Mesothelial cell of epicardium (in vitro differentiated cells): Measurements from ENCODE around the gene RAP1GAP. TPM values are rescaled to one million over a fixed set of nuclear protein-coding genes. Genes with fewer than 3 reads are reported as not detected.

Source experiments
- DNase-seq, 2 experiments: peaks; one replicate each; pipeline ENCODE4 v3.0.0; 2021; ENCODE audit warnings: low spot score in 2 of 2; ENCODE audit not compliant: unreplicated experiment in 2 of 2
- H3K27ac Mint-ChIP-seq: 2 replicates; pipeline ENCODE4 v1.8.0; 2021; ENCODE audit warnings: mixed read lengths
- H3K27me3 Mint-ChIP-seq: 2 replicates; pipeline ENCODE4 v1.8.0; 2021; ENCODE audit warnings: low read depth, mixed read lengths
- H3K36me3 Mint-ChIP-seq: 2 replicates; pipeline ENCODE4 v1.8.0; 2021; ENCODE audit warnings: mixed read lengths
- H3K4me1 Mint-ChIP-seq: 2 replicates; pipeline ENCODE4 v1.8.0; 2021; ENCODE audit warnings: mixed read lengths
- H3K4me3 Mint-ChIP-seq: 2 replicates; pipeline ENCODE4 v1.8.0; 2021; ENCODE audit warnings: mild to moderate bottlenecking, moderate library complexity, mixed read lengths
- H3K9me3 Mint-ChIP-seq: 2 replicates; pipeline ENCODE4 v1.8.0; 2021; ENCODE audit warnings: mixed read lengths
- CTCF ChIP-seq: fragments of 200-600 bp; sonication (generic); IDR thresholded peaks from one replicate; pipeline ENCODE4 v1.5.0; 2021; ENCODE audit warnings: antibody characterized with exemption; ENCODE audit not compliant: unreplicated experiment
- total RNA-seq: library from RNA; stranded (reverse); gene quantifications from 3 replicates; pipeline ENCODE4 v1.2.1, GENCODE V29; 2021

Gene RAP1GAP
- total RNA-seq, 1 donor from 2014 or later: 8.0 TPM

DNA sequence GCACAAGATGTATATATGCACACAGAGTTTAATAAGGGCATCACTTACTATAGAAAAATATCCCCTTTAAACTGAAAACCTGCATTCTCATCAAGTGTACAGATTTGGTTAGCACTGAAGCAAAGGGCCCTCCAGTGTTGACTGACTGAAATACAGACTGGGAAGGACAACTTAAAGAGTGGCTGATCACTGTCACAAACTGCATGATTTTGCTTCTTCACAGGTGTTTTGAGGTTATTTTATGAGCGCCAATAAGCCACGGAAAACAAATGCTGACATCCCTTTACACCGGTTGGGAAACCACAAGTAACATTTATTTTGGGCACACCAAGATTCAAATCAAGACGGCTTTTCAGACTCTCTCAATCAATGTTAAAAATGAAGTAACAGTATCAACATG, 30.9 kb upstream of the RAP1GAP start:
- TF ChIP-seq CTCF: no peak
- Mint-ChIP-seq H3K4me1 (no peaks in the 10 kb centered on the region), H3K4me3 (no peak overlapping the region), H3K27ac (no peak overlapping the region), H3K36me3 (peaks cover 35% of the 10 kb centered on the region), H3K9me3 (no peaks in the 10 kb centered on the region), H3K27me3 (no peaks in the 10 kb centered on the region)
- no peak for DNase-seq

GRCh38 chr1:21696931-21697330, 27.8 kb upstream of the RAP1GAP start:
- no peak for DNase-seq
- Mint-ChIP-seq H3K36me3 (peaks cover 49% of the 10 kb centered on the region), H3K27ac (no peak overlapping the region), H3K9me3 (no peaks in the 10 kb centered on the region), H3K27me3 (no peaks in the 10 kb centered on the region), H3K4me1 (peaks cover 5% of the 10 kb centered on the region), H3K4me3 (no peak overlapping the region)
- TF ChIP-seq CTCF: no peak

DNA sequence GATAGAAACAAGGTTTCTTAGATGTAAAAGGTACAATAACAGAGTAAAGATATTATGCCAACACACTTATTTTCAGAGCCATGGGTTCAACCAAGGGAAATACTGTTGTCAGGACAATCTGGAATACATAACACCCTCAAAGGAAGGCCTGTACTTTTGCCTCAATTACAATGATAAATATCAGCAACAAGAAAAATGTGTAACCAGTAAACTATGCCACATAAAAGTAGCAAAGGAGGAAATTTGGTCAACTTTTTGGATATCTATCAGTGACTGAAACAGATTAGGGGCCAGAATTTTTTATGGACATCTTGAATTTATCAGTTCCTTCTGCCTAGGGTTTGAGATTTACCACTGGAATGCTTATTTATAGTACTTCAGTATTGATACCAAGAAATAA, 24.6 kb upstream of the RAP1GAP start:
- H3K4me1 Mint-ChIP-seq: peaks cover 9% of the 10 kb centered on the region
- TF ChIP-seq CTCF: no peak
- H3K4me3 Mint-ChIP-seq: no peak overlapping the region
- DNase-seq: no peak
- no peaks in the 10 kb centered on the region for H3K27me3 Mint-ChIP-seq
- no peaks in the 10 kb centered on the region for H3K9me3 Mint-ChIP-seq
- H3K36me3 Mint-ChIP-seq: peaks cover 42% of the 10 kb centered on the region
- H3K27ac Mint-ChIP-seq: no peak overlapping the region

GRCh38 chr1:21691739-21692138, 22.6 kb upstream of the RAP1GAP start:
- no peak for DNase-seq
- H3K27me3 Mint-ChIP-seq: no peaks in the 10 kb centered on the region
- H3K9me3 Mint-ChIP-seq: peaks cover 4% of the 10 kb centered on the region
- TF ChIP-seq CTCF: no peak
- peaks cover 9% of the 10 kb centered on the region for H3K4me1 Mint-ChIP-seq
- H3K36me3 Mint-ChIP-seq: peaks cover 52% of the 10 kb centered on the region
- H3K4me3 Mint-ChIP-seq: no peak overlapping the region
- no peak overlapping the region for H3K27ac Mint-ChIP-seq

DNA sequence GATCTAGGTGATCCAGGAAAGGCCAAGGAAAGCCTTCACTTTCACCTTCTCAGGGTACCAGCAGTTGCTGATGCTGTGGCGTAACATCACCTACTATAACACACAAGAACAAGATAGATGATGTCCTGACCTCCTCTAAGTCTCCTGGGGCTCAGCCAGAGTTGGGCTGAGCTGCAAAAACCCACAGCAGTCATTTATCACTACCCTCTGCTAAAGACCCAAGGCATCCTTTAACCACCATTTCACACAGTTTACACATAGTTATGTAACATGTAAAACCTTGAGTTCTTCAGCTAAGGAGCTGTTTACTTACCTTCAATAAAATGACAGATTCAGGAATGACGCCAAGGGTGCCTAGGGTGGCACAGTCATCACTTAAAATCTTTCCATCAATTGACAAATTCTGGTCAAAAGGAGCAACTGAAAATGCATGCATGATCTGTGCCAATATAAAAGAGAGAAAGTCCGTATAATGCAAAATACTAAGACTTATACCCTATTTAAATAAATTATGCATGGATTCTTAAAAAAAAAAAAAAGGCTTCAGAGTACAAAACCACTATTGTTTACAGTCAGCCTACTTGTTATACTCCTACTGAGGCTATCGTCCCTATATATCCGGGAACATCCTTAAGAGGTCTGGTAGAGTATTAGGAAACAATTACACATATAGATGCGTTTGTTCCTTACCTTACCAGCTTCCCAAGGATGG, 20.7 kb upstream of the RAP1GAP start:
- no peak overlapping the region for H3K4me3 Mint-ChIP-seq
- DNase-seq: no peak
- H3K36me3 Mint-ChIP-seq: peaks cover 68% of the 10 kb centered on the region
- H3K27ac Mint-ChIP-seq: no peak overlapping the region
- peaks cover 9% of the 10 kb centered on the region for H3K4me1 Mint-ChIP-seq
- H3K27me3 Mint-ChIP-seq: no peaks in the 10 kb centered on the region
- TF ChIP-seq CTCF: no peak
- H3K9me3 Mint-ChIP-seq: peaks cover 16% of the 10 kb centered on the region
